ENCODE measurements around the gene COLGALT1. TPM values are rescaled to one million over a fixed set of nuclear protein-coding genes. Genes with fewer than 3 reads are reported as not detected.

The COLGALT1 gene
- total RNA-seq, 1 donor from 2014 or later: 121 TPM

DNA sequence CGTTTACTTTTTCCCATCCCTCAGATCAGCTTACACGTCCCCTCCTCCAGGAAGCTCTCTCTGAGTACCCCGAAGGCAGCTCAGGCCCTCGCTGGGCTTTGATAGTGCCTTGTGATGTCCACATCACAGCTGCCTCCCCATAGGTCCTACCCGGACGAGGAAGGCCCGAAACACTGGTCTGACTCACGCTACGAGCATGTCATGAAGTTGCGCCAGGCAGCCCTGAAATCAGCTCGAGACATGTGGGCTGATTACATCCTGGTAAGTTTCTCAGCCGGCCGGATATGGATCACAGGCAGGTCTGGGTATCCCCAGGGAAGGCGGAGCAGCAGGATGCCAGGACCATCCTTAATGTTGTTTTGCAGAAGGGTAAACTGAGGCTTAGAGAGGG is 4.8 kb downstream of the COLGALT1 start:
- H3K4me1 Mint-ChIP-seq (ENCODE audit: unreplicated experiment): peaks cover 10% of the 10 kb centered on the region
- H3K9me3 Mint-ChIP-seq (ENCODE audit: unreplicated experiment): no peaks in the 10 kb centered on the region
- no peak for DNase-seq (ENCODE audit: extremely low spot score, unreplicated experiment)
- TF ChIP-seq, protein P1, sequence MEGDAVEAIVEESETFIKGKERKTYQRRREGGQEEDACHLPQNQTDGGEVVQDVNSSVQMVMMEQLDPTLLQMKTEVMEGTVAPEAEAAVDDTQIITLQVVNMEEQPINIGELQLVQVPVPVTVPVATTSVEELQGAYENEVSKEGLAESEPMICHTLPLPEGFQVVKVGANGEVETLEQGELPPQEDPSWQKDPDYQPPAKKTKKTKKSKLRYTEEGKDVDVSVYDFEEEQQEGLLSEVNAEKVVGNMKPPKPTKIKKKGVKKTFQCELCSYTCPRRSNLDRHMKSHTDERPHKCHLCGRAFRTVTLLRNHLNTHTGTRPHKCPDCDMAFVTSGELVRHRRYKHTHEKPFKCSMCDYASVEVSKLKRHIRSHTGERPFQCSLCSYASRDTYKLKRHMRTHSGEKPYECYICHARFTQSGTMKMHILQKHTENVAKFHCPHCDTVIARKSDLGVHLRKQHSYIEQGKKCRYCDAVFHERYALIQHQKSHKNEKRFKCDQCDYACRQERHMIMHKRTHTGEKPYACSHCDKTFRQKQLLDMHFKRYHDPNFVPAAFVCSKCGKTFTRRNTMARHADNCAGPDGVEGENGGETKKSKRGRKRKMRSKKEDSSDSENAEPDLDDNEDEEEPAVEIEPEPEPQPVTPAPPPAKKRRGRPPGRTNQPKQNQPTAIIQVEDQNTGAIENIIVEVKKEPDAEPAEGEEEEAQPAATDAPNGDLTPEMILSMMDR (IDR thresholded peaks at IDR 0.05): no peak
- H3K27ac Mint-ChIP-seq (ENCODE audit: unreplicated experiment): peak overlapping the region; percentile 38
- H3K36me3 Mint-ChIP-seq (ENCODE audit: unreplicated experiment): peaks cover 18% of the 10 kb centered on the region
- no peak overlapping the region for H3K4me3 Mint-ChIP-seq (ENCODE audit: unreplicated experiment)
- H3K27me3 Mint-ChIP-seq (ENCODE audit: unreplicated experiment): no peaks in the 10 kb centered on the region

DNA sequence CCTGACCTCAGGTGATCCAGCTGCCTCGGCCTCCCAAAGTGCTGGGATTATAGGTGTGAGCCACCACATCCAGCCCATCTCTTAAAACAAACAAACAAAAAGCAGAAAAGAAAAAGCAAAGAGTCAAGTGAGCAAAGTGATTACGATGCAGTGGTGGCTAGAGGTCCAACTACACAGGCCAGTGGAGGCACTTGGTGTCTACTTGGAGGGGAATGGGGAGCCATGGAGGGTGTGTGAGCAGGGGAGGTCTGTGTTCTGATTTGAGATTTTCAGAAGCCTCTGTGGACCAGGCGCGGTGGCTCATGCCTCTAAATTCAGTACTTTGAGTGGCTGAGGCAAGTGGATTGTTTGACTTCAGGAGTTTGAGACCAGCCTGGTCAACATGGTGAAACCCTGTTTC is 6.6 kb downstream of the COLGALT1 start:
- Mint-ChIP-seq H3K27me3 (ENCODE audit: unreplicated experiment) (no peaks in the 10 kb centered on the region), H3K9me3 (ENCODE audit: unreplicated experiment) (no peaks in the 10 kb centered on the region), H3K27ac (ENCODE audit: unreplicated experiment) (no peak overlapping the region), H3K36me3 (ENCODE audit: unreplicated experiment) (peaks cover 20% of the 10 kb centered on the region), H3K4me3 (ENCODE audit: unreplicated experiment) (no peak overlapping the region), H3K4me1 (ENCODE audit: unreplicated experiment) (peaks cover under 1% of the 10 kb centered on the region)
- no peak for DNase-seq (ENCODE audit: extremely low spot score, unreplicated experiment)
- TF ChIP-seq, protein P1 (IDR thresholded peaks at IDR 0.05): no peak

DNA sequence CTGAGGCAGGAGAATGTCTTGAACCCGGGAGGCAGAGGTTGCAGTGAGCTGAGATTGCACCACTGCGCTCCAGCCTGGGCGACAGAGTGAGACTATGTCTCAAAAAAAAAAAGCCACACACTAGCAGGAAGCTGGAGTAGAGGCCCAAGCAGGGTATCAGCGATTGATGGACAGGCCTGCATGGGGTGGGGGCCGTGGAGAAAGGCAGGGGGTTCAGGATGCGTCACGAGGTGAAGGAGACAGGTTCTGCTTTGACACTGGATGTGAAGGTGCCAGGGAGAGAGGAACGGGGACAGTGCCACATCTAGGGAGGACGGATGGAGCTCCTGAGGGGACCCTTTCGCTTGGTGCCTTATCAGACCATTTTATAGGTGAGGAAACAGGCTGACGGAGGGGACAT is 7.1 kb downstream of the COLGALT1 start:
- H3K4me1 Mint-ChIP-seq (ENCODE audit: unreplicated experiment): no peaks in the 10 kb centered on the region
- TF ChIP-seq, protein P1 (IDR thresholded peaks at IDR 0.05): no peak
- no peaks in the 10 kb centered on the region for H3K27me3 Mint-ChIP-seq (ENCODE audit: unreplicated experiment)
- no peak overlapping the region for H3K4me3 Mint-ChIP-seq (ENCODE audit: unreplicated experiment)
- no peak overlapping the region for H3K27ac Mint-ChIP-seq (ENCODE audit: unreplicated experiment)
- H3K36me3 Mint-ChIP-seq (ENCODE audit: unreplicated experiment): peaks cover 22% of the 10 kb centered on the region
- DNase-seq (ENCODE audit: extremely low spot score, unreplicated experiment): no peak
- no peaks in the 10 kb centered on the region for H3K9me3 Mint-ChIP-seq (ENCODE audit: unreplicated experiment)

DNA sequence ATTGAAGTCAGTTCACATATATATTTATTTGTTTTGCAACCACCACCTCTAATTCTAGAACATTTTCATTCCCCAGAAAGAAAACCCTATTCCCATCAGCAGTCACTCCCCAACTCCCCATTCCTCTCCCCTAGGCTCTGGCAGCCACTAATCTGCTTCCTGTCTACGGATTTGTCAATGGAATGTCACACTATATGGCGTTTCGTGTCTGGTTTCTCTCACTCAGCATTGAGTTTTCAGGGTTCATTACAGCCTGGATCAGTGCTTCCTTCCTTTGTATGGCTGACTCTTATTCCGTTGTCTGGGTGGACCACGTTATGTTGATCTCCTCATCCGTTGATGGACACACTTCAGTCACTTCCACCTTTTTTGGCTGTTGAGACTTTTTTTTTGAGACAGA is 9.3 kb downstream of the COLGALT1 start:
- Mint-ChIP-seq H3K4me1 (ENCODE audit: unreplicated experiment) (no peaks in the 10 kb centered on the region), H3K36me3 (ENCODE audit: unreplicated experiment) (peaks cover 35% of the 10 kb centered on the region), H3K27me3 (ENCODE audit: unreplicated experiment) (no peaks in the 10 kb centered on the region), H3K9me3 (ENCODE audit: unreplicated experiment) (no peaks in the 10 kb centered on the region), H3K4me3 (ENCODE audit: unreplicated experiment) (no peak overlapping the region), H3K27ac (ENCODE audit: unreplicated experiment) (no peak overlapping the region)
- no peak for DNase-seq (ENCODE audit: extremely low spot score, unreplicated experiment)
- TF ChIP-seq, protein P1 (IDR thresholded peaks at IDR 0.05): no peak

DNA sequence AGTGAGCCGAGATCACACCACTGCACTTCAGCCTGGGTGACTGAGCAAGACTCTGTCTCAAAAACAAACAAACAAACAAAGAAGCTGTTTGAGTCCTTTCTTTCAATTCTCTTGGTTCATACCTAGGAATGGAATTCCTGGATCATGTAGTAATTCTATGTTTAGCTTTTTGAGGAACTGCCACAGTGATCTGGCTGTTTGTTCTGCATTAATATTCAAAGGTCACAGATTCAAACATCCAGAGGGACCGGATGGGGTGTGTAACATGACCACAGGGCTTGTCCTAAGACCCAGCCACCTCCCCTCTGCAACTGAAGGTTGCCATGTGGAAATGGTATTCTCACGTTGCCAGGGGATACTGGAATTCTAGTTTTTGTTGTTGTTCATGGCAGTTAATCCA is 10.2 kb downstream of the COLGALT1 start:
- H3K27ac Mint-ChIP-seq (ENCODE audit: unreplicated experiment): no peak overlapping the region
- no peak overlapping the region for H3K4me3 Mint-ChIP-seq (ENCODE audit: unreplicated experiment)
- no peak for DNase-seq (ENCODE audit: extremely low spot score, unreplicated experiment)
- H3K4me1 Mint-ChIP-seq (ENCODE audit: unreplicated experiment): no peaks in the 10 kb centered on the region
- H3K36me3 Mint-ChIP-seq (ENCODE audit: unreplicated experiment): peaks cover 29% of the 10 kb centered on the region
- no peaks in the 10 kb centered on the region for H3K27me3 Mint-ChIP-seq (ENCODE audit: unreplicated experiment)
- TF ChIP-seq, protein P1 (IDR thresholded peaks at IDR 0.05): no peak
- no peaks in the 10 kb centered on the region for H3K9me3 Mint-ChIP-seq (ENCODE audit: unreplicated experiment)
